H9 (cell line): ENCODE measurements around the gene IGIP. TPM values are rescaled to one million over a fixed set of nuclear protein-coding genes. Genes with fewer than 3 reads are reported as not detected.

Experiments used
- DNase-seq: peaks from one replicate; pipeline ENCODE4 v3.0.0-alpha.2; 2017
- H2AFZ ChIP-seq: one replicate; pipeline ENCODE4 v1.6.1; 2013; ENCODE audit warnings: mild to moderate bottlenecking, low read length, control low read depth, moderate library complexity
- H2AK5ac ChIP-seq: 2 replicates; pipeline ENCODE4 v1.6.1; 2013; ENCODE audit warnings: low read length, control low read depth, mixed read lengths; ENCODE audit not compliant: insufficient read length
- H2BK120ac ChIP-seq: one replicate; pipeline ENCODE4 v1.6.1; 2013; ENCODE audit warnings: low read depth, mild to moderate bottlenecking, low read length, control low read depth, inconsistent platforms; ENCODE audit not compliant: poor library complexity, severe bottlenecking
- H2BK12ac ChIP-seq: 2 replicates; pipeline ENCODE4 v1.6.1; 2013; ENCODE audit warnings: low read length, control low read depth, mixed read lengths, low read depth; ENCODE audit not compliant: insufficient read length
- H2BK15ac ChIP-seq: 2 replicates; pipeline ENCODE4 v1.6.1; 2013; ENCODE audit warnings: low read depth, low read length, control low read depth
- H2BK20ac ChIP-seq: one replicate; pipeline ENCODE4 v1.6.1; 2013; ENCODE audit warnings: low read depth, mild to moderate bottlenecking, low read length, control low read depth, inconsistent platforms; ENCODE audit not compliant: poor library complexity, severe bottlenecking
- H2BK5ac ChIP-seq: 2 replicates; pipeline ENCODE4 v1.6.1; 2013; ENCODE audit warnings: low read length, control low read depth, mixed read lengths; ENCODE audit not compliant: insufficient read length
- H3K14ac ChIP-seq: 2 replicates; pipeline ENCODE4 v1.6.1; 2013; ENCODE audit warnings: low read length, control low read depth; ENCODE audit not compliant: insufficient read depth
- H3K18ac ChIP-seq: 2 replicates; pipeline ENCODE4 v1.6.1; 2013; ENCODE audit warnings: low read depth, mild to moderate bottlenecking, mixed read lengths, low read length, control low read depth; ENCODE audit not compliant: insufficient read length
- H3K23ac ChIP-seq: 2 replicates; pipeline ENCODE4 v1.6.1; 2013; ENCODE audit warnings: low read length, control low read depth, mixed read lengths, low read depth; ENCODE audit not compliant: insufficient read length
- H3K23me2 ChIP-seq: 2 replicates; pipeline ENCODE4 v1.6.1; 2013; ENCODE audit warnings: low read depth, mild to moderate bottlenecking, mixed read lengths, low read length, control low read depth; ENCODE audit not compliant: insufficient read length, poor library complexity, severe bottlenecking
- H3K27ac ChIP-seq: 2 replicates; pipeline ENCODE4 v1.5.1; 2013; ENCODE audit warnings: low read length, control low read depth, mixed read lengths, low read depth; ENCODE audit not compliant: insufficient read length
- H3K27me3 ChIP-seq: 2 replicates; pipeline ENCODE4 v1.6.1; 2013; ENCODE audit warnings: low read length, control low read depth, inconsistent platforms; ENCODE audit not compliant: insufficient read depth
- H3K4ac ChIP-seq: 2 replicates; pipeline ENCODE4 v1.6.1; 2013; ENCODE audit warnings: low read depth, mild to moderate bottlenecking, control low read depth, inconsistent platforms, low read length, moderate library complexity
- H3K4me1 ChIP-seq: 2 replicates; pipeline ENCODE4 v1.6.1; 2013; ENCODE audit warnings: low read length, control low read depth, inconsistent platforms; ENCODE audit not compliant: insufficient read depth
- H3K4me2 ChIP-seq: 2 replicates; pipeline ENCODE4 v1.6.1; 2013; ENCODE audit warnings: low read length, control low read depth, mixed read lengths; ENCODE audit not compliant: insufficient read length, insufficient read depth
- H3K56ac ChIP-seq: 2 replicates; pipeline ENCODE4 v1.6.1; 2013; ENCODE audit warnings: low read depth, mild to moderate bottlenecking, mixed read lengths, low read length, control low read depth; ENCODE audit not compliant: insufficient read length
- H3K79me1 ChIP-seq: 2 replicates; pipeline ENCODE4 v1.6.1; 2013; ENCODE audit warnings: low read depth, mild to moderate bottlenecking, moderate library complexity, low read length, control low read depth, inconsistent platforms; ENCODE audit not compliant: insufficient read depth, poor library complexity, severe bottlenecking
- H3K79me2 ChIP-seq: 2 replicates; pipeline ENCODE4 v1.6.1; 2013; ENCODE audit warnings: low read length, control low read depth, inconsistent platforms; ENCODE audit not compliant: insufficient read depth
- H3K9ac ChIP-seq: 2 replicates; pipeline ENCODE4 v1.6.1; 2013; ENCODE audit warnings: low read length, control low read depth, mixed read lengths; ENCODE audit not compliant: insufficient read length; ENCODE audit errors: extremely low read depth
- H3K9me3 ChIP-seq: one replicate; pipeline ENCODE4 v1.6.1; 2013; ENCODE audit warnings: low read depth, low read length, inconsistent platforms; ENCODE audit not compliant: control insufficient read depth
- H3T11ph ChIP-seq: one replicate; pipeline ENCODE4 v1.6.1; 2013; ENCODE audit warnings: mild to moderate bottlenecking, low read length, control low read depth, inconsistent platforms
- H4K20me1 ChIP-seq: one replicate; pipeline ENCODE4 v1.6.1; 2013; ENCODE audit not compliant: control insufficient read depth, insufficient read length, insufficient read depth
- H4K5ac ChIP-seq: 2 replicates; pipeline ENCODE4 v1.6.1; 2013; ENCODE audit warnings: low read depth, mild to moderate bottlenecking, mixed read lengths, low read length, control low read depth; ENCODE audit not compliant: insufficient read length
- H4K8ac ChIP-seq: replicated peaks from 2 replicates; pipeline ENCODE4 v1.6.1; 2013; ENCODE audit warnings: low read length, control low read depth, mixed read lengths, low read depth; ENCODE audit not compliant: insufficient read length
- H4K91ac ChIP-seq: 2 replicates; pipeline ENCODE4 v1.6.1; 2013; ENCODE audit warnings: low read depth, mild to moderate bottlenecking, moderate library complexity, mixed read lengths, low read length, control low read depth; ENCODE audit not compliant: insufficient read length
- H3K27ac Mint-ChIP-seq, 3 experiments: 2 replicates in 2 of 3; 3 replicates in 1 of 3; pipeline ENCODE4 v1.8.0; 2020 to 2021; ENCODE audit warnings: mixed read lengths in 3 of 3, mild to moderate bottlenecking in 1 of 3, moderate library complexity in 1 of 3
- H3K27me3 Mint-ChIP-seq: 2 replicates; pipeline ENCODE4 v1.8.0; 2021; ENCODE audit warnings: low read depth, mild to moderate bottlenecking, moderate library complexity, mixed read lengths
- H3K36me3 Mint-ChIP-seq, 3 experiments: 2 replicates in 2 of 3; 3 replicates in 1 of 3; pipeline ENCODE4 v1.8.0; 2020 to 2021; ENCODE audit warnings: low read depth in 3 of 3, mixed read lengths in 3 of 3; ENCODE audit not compliant: insufficient read depth in 1 of 3
- H3K4me1 Mint-ChIP-seq, 2 experiments: 2 replicates each; pipeline ENCODE4 v1.8.0; 2020; ENCODE audit warnings: mixed read lengths in 2 of 2
- H3K4me3 Mint-ChIP-seq, 2 experiments: 2 replicates in 1 of 2; 3 replicates in 1 of 2; pipeline ENCODE4 v1.8.0; 2020 to 2021; ENCODE audit warnings: mild to moderate bottlenecking in 2 of 2, mixed read lengths in 2 of 2, moderate library complexity in 1 of 2
- H3K9me3 Mint-ChIP-seq, 2 experiments: 2 replicates in 1 of 2; 3 replicates in 1 of 2; pipeline ENCODE4 v1.8.0; 2020; ENCODE audit warnings: mild to moderate bottlenecking in 2 of 2, mixed read lengths in 2 of 2, moderate library complexity in 1 of 2
- WGBS: extraction: QIAGEN DNeasy Blood & Tissue Kit; methylation state at CpG from one replicate; pipeline ENCODE4 v1.1.7; 2013; ENCODE audit warnings: missing lambda C conversion rate, low lambda C conversion rate, mixed read lengths; ENCODE audit not compliant: insufficient read length; ENCODE audit errors: extremely low coverage; 5-methylcytosine and 5-hydroxymethylcytosine counted together
- total RNA-seq: library from RNA; stranded (reverse); gene quantifications from 2 replicates; pipeline ENCODE4 v1.2.1, GENCODE V29; 2021
- TF ChIP-seq, protein P1 (sequence below): fragments of 200-600 bp; sonication (generic); conservative IDR thresholded peaks from 3 replicates; pipeline ENCODE4 v1.8.0; 2021; ENCODE audit warnings: antibody characterized with exemption, mild to moderate bottlenecking

IGIP gene
- total RNA-seq, 1 experiment from 2014 or later, result 0.52 TPM

DNA sequence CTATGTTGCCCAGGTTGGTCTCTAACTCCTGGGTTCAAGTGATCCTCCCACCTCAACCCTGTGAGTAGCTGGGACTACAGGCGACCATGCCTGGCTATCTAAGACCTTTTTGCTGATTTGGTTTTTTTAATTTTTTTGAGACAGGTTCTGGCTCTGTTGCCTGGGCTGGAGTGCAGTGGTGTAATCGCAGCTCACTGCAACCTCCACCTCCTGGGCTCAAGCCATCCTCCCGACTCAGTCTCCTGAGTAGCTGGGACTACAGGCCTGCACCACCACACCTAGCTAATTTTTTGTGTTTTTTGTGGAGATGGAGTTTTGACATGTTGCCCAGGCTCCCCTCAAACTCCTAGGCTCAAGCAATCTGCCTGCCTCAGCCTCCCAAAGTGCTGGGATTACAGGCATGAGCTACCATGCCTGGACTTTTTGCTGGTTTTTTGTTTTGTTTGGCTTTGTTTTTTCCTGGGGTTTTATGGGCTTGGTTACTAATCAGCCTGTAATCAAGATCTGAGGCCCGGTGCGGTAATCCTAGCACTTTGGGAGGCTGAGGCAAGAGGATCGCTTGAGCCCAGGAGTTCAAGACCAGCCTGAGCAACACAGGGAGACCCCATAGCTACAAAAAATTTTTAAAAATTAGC, 52.9 kb downstream of the IGIP start:
- Histone ChIP-seq H3K79me1 (no peaks in the 10 kb centered on the region), H2BK120ac (no peak overlapping the region), H4K8ac (no peak overlapping the region), H4K20me1 (peaks cover 3% of the 10 kb centered on the region), H2BK12ac (no peak overlapping the region), H3K27me3 (no peaks in the 10 kb centered on the region), H3K18ac (no peak overlapping the region), H3K4ac (no peak overlapping the region), H3K23ac (no peak overlapping the region), H3K9ac (no peak overlapping the region), H3K27ac (no peak overlapping the region), H3K79me2 (no peaks in the 10 kb centered on the region), H2BK5ac (no peak overlapping the region), H2BK20ac (no peak overlapping the region), H3K4me1 (no peaks in the 10 kb centered on the region; the same call in 1 of the 2 replicates), H3K23me2 (peaks cover 9% of the 10 kb centered on the region), H4K91ac (no peak overlapping the region), H2BK15ac (no peak overlapping the region), H4K5ac (no peak overlapping the region), H3K9me3 (no peaks in the 10 kb centered on the region), H2AK5ac (no peak overlapping the region), H3K14ac (no peak overlapping the region), H3K4me2 (no peak overlapping the region), H3K56ac (no peak overlapping the region), H2AFZ (no peak overlapping the region), H3T11ph (no peak overlapping the region)
- DNase-seq, result no peak
- Mint-ChIP-seq H3K27ac (no peak overlapping the region), H3K9me3 (no peaks in the 10 kb centered on the region; a peak in 1 of 5 replicates), H3K36me3 (no peaks in the 10 kb centered on the region; a peak in 1 of 7 replicates), H3K27me3 (peaks cover 1% of the 10 kb centered on the region), H3K4me3 (no peak overlapping the region), H3K4me1 (peaks cover 26 to 28% of the 10 kb centered on the region in 2 experiments)
- no CpG with 5 or more reads among the region's 6 CpGs for WGBS
- TF ChIP-seq, protein P1, sequence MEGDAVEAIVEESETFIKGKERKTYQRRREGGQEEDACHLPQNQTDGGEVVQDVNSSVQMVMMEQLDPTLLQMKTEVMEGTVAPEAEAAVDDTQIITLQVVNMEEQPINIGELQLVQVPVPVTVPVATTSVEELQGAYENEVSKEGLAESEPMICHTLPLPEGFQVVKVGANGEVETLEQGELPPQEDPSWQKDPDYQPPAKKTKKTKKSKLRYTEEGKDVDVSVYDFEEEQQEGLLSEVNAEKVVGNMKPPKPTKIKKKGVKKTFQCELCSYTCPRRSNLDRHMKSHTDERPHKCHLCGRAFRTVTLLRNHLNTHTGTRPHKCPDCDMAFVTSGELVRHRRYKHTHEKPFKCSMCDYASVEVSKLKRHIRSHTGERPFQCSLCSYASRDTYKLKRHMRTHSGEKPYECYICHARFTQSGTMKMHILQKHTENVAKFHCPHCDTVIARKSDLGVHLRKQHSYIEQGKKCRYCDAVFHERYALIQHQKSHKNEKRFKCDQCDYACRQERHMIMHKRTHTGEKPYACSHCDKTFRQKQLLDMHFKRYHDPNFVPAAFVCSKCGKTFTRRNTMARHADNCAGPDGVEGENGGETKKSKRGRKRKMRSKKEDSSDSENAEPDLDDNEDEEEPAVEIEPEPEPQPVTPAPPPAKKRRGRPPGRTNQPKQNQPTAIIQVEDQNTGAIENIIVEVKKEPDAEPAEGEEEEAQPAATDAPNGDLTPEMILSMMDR, result no peak

Other genes starting within 250 kb of the IGIP start
- gene NRG2, start 82.6 kb upstream of the IGIP start, total RNA-seq, result 0.13 TPM in 1 of 2 replicates, not detected in the other
- gene PURA, start 11.8 kb upstream of the IGIP start, total RNA-seq, result 3.3 and 3.6 TPM in 2 replicates
- gene CYSTM1, start 49.3 kb downstream of the IGIP start, total RNA-seq, result 19.0 and 20.6 TPM in 2 replicates
- 56.2 and 58.3 TPM in 2 replicates for gene PFDN1, start 177.2 kb downstream of the IGIP start, total RNA-seq
- gene HBEGF, start 220.7 kb downstream of the IGIP start, total RNA-seq, result 2.4 and 2.5 TPM in 2 replicates
- gene SLC4A9, start 234.3 kb downstream of the IGIP start, total RNA-seq, result 0.07 TPM in 1 of 2 replicates, not detected in the other